GM10266 (cell line): ENCODE results near the gene GALNT18.

Experiments used
- DNase-seq: peaks from one replicate; pipeline ENCODE4 v3.0.0; 2012; ENCODE audit errors: extremely low spot score
- TF ChIP-seq, protein P1 (sequence below): IDR thresholded peaks from 2 replicates; pipeline ENCODE4 v1.5.1; 2012; ENCODE audit warnings: mild to moderate bottlenecking, low read depth; ENCODE audit not compliant: control insufficient read depth, insufficient read depth; ENCODE audit errors: missing control alignments

Gene GALNT18

DNA sequence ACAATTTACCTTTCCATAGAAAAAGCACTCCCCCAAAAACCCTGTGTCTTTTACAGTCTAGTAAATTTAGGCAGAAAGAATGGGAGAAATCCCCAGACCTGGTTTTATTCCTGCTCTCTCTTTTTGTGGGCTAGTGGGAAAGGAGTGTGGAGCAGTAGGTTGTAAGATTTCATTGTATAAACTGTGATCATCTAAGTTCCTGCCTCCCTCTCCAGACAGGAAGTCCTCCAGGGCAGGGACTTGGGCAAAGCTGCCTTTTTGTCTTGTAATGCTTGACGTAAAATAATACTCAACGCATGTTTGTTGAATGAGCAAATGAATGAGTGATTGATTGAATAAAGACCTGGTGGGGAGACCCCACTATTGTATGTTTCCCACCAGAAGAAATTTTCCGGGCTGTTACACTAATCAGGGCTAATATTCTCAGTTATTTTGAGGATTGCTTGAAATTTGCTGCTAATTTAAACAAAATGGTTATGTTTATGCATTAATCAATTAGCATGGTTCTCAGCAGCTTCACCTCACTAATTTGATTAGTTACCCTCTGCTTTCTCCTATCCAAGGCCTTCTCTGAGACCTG is 305.1 kb downstream of the GALNT18 start:
- TF ChIP-seq, protein P1, sequence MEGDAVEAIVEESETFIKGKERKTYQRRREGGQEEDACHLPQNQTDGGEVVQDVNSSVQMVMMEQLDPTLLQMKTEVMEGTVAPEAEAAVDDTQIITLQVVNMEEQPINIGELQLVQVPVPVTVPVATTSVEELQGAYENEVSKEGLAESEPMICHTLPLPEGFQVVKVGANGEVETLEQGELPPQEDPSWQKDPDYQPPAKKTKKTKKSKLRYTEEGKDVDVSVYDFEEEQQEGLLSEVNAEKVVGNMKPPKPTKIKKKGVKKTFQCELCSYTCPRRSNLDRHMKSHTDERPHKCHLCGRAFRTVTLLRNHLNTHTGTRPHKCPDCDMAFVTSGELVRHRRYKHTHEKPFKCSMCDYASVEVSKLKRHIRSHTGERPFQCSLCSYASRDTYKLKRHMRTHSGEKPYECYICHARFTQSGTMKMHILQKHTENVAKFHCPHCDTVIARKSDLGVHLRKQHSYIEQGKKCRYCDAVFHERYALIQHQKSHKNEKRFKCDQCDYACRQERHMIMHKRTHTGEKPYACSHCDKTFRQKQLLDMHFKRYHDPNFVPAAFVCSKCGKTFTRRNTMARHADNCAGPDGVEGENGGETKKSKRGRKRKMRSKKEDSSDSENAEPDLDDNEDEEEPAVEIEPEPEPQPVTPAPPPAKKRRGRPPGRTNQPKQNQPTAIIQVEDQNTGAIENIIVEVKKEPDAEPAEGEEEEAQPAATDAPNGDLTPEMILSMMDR: no peak
- DNase-seq: no peak

DNA sequence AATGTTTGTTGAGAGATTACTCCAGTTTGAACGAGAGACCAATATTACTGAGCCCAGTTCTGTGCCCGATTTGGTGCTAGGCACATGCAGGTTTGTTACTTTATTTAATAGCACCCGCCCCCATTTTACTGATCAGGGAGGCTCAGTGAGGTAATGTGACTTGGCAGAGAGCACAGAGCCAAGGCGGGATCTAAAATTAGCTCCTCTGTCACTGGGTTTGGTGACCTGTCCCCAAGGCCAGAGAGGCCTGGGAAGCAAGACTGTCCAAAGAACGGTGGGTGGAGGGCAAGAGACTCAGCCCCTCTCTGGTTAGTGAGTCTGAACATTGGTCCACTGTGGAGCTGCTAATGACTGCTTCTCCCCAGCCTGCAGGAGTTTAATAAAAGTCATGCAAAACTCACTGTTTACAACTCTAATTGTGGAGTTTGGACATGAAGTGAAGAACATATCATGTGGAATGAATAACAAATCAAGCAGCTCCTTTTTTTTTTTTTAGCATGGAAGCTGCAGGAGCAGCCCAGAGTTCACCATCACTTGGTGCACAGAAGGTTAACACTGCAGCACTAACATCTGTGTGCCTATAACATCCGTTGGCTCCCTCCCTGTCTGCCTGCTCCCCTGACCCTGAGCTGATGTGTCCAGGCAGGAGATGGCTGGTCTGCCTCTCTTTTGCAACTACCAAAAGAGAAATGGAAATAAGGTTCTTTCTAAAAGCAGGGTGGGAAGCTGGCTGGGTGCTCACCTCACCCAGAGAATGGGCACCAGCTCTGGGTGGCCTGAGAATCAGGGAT is 307.7 kb downstream of the GALNT18 start:
- TF ChIP-seq, protein P1: no peak
- no peak for DNase-seq

DNA sequence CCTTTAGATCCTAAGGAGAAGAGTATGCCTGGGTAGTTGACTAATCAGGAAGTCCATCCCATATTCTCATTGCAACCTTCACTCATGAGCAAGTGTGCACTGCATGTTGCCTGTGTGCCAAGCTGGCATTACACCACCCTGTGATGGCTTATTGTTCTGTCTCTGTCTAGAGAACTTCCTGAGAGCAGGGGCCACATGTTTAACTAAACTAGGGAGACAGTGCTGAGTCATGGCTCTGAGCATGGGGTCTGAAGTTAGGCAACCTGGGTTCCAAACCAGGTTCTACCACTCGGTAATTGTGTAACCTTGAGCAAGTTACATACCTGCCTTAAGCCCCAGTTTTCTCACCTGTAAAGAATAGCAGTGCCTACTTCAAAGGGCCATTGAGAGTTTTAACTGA is 308.4 kb downstream of the GALNT18 start:
- TF ChIP-seq, protein P1: no peak

DNA sequence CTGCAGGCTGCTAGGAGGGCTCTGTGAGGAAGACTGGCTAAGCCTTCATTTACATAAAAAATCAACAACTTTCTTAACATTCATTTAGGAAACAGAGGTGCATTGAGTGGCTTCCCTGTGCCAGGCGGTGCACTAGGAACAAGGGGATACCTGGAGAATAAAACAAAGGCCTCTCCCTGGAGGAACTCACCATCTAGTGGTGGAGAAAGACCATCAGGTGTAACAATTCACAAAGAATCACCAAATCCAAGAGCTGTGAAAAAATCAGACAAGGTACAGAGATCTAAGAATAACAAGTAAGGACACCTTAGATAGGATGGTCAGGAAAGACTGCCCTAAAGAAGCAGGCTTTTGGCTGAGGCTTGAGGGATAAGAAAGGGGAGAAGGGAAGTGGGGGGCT is 309.1 kb downstream of the GALNT18 start:
- TF ChIP-seq, protein P1: no peak
- DNase-seq: no peak

More for the DNA sequence above, 308.4 kb downstream of the GALNT18 start:
- DNase-seq: no peak

DNA sequence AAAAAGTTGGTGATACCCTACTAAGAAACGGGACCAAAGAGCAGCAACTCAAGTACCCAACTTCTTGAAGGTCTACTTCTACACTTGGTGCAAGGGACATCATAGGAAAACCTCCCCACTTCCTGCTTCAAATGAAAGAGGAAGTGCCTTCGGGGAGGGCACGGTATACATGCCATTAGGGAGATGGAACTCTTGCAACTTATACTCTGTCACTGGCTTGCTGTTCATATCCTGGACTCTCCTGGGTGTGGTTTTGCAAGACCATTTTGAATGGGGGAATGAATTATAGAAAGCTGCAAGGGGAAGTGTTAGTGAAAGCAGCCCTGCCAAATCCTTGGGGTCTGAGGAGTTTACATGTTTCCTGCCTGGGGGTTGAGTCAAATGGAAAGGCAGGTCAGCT is 310.6 kb downstream of the GALNT18 start:
- TF ChIP-seq, protein P1: no peak
- DNase-seq: no peak

DNA sequence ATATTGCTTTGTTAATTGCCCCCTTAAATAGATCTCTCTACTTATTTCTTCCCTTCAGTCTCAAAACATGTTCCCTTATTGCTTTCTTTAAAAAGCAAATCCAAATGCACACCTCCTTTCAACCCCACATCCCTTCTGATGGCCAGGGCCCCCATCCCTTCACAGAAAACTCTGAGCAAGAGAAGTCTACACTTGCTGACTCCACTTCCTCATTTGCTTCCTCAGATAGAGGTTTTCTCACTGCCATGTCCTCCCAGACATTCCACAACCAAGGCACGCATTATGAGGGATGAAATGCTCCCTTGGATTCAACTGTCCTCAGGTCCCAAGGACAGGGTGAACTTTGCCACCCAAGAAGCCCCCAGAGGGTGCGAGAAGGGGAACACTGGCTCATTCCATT is 311.9 kb downstream of the GALNT18 start:
- TF ChIP-seq, protein P1: no peak
- no peak for DNase-seq

DNA sequence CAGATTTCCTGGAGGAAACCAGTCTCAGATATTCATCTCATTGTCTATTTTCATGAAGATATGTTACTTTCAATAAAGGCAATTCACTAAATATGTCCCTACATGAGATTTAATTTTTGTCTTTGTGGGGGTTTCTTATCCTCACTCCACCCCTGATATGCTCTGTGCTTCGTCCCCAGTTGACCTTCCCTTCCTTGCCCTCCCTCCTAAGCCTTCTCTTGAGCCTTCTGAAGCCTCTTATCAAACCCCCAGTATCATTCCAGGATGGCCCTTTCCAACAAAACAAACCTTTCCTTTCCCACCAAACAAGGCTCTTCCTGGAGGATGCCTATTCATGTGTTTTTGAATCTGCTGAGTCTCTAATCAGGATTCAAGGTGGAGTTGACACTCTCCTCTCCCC is 313.6 kb downstream of the GALNT18 start:
- DNase-seq: no peak
- TF ChIP-seq, protein P1: no peak
